IMR-90 (cell line): ENCODE results near the gene TERB1. TPM values are rescaled to one million over a fixed set of nuclear protein-coding genes. Genes with fewer than 3 reads are reported as not detected.

Experiments
- ATAC-seq: fragments of 200-7000 bp; cut with Tn5 transposase; 2 replicates; pipeline ENCODE4 v1.9.1; 2020; ENCODE audit warnings: low read depth, mild to moderate bottlenecking, moderate library complexity
- BruUV-seq: library from RNA; stranded (reverse); fragments of 400-500 nt; replicated peaks from 2 replicates; lab custom pipeline; 2021; lab: Mats Ljungman, UMichigan
- CTCF ChIA-PET: fragments of 300-600 bp; formaldehyde crosslinking; extraction: SDS; loops from one replicate; lab custom pipeline; 2021; ENCODE audit warnings: antibody characterized with exemption; lab: Yijun Ruan, JAX
- POLR2A ChIA-PET: fragments of 300-600 bp; sonication (Branson Sonifier 250); formaldehyde crosslinking; loops from one replicate; lab custom pipeline; 2022; ENCODE audit warnings: antibody characterized with exemption; ENCODE audit not compliant: unreplicated experiment; lab: Charles Lee
- DNase-seq: peaks from one replicate; pipeline ENCODE4 v3.0.0; 2013
- H2AFZ ChIP-seq: replicated peaks from 2 replicates; pipeline ENCODE3; 2013; ENCODE audit warnings: low read length, mild to moderate bottlenecking; ENCODE audit not compliant: poor library complexity
- H2AK5ac ChIP-seq: 2 replicates; pipeline ENCODE4 v1.6.1; 2013; ENCODE audit warnings: low read depth, low read length, inconsistent platforms
- H2AK9ac ChIP-seq: replicated peaks from 2 replicates; pipeline ENCODE3; 2013; ENCODE audit warnings: mild to moderate bottlenecking, low read depth, low read length, moderate library complexity; ENCODE audit not compliant: poor library complexity
- H2BK120ac ChIP-seq: 2 replicates; pipeline ENCODE4 v1.6.1; 2013; ENCODE audit warnings: low read depth, low read length, inconsistent platforms
- H2BK15ac ChIP-seq: 3 replicates; pipeline ENCODE4 v1.6.1; 2013; ENCODE audit warnings: low read depth, low read length, inconsistent platforms
- H2BK20ac ChIP-seq: 2 replicates; pipeline ENCODE4 v1.6.1; 2013; ENCODE audit warnings: low read depth, mild to moderate bottlenecking, inconsistent platforms, low read length, moderate library complexity
- H2BK5ac ChIP-seq: 2 replicates; pipeline ENCODE4 v1.6.1; 2013; ENCODE audit warnings: mild to moderate bottlenecking, low read depth, low read length, inconsistent platforms; ENCODE audit not compliant: poor library complexity, severe bottlenecking
- H3K14ac ChIP-seq: replicated peaks from 2 replicates; pipeline ENCODE4 v1.6.1; 2013; ENCODE audit warnings: low read depth, low read length, inconsistent platforms
- H3K18ac ChIP-seq: 2 replicates; pipeline ENCODE4 v1.6.1; 2013; ENCODE audit warnings: low read depth, low read length, control low read depth
- H3K23ac ChIP-seq: 2 replicates; pipeline ENCODE4 v1.6.1; 2013; ENCODE audit warnings: low read depth, low read length, inconsistent platforms
- H3K27ac ChIP-seq: 2 replicates; pipeline ENCODE4 v1.5.1; 2013; ENCODE audit warnings: mild to moderate bottlenecking, control low read depth, low read length; ENCODE audit not compliant: insufficient read depth
- H3K27me3 ChIP-seq: 2 replicates; pipeline ENCODE4 v1.6.1; 2013; ENCODE audit warnings: low read length; ENCODE audit not compliant: control insufficient read depth, insufficient read depth
- H3K36me3 ChIP-seq: 2 replicates; pipeline ENCODE4 v1.6.1; 2013; ENCODE audit warnings: low read length, mixed read lengths; ENCODE audit not compliant: control insufficient read depth, insufficient read depth
- H3K4ac ChIP-seq: 2 replicates; pipeline ENCODE4 v1.6.1; 2013; ENCODE audit warnings: low read depth, low read length, inconsistent platforms
- H3K4me1 ChIP-seq: 2 replicates; pipeline ENCODE4 v1.6.1; 2013; ENCODE audit warnings: low read length, mixed read lengths; ENCODE audit not compliant: control insufficient read depth, insufficient read depth
- H3K4me2 ChIP-seq: 2 replicates; pipeline ENCODE4 v1.6.1; 2013; ENCODE audit warnings: low read depth, mild to moderate bottlenecking, control low read depth, low read length, moderate library complexity
- H3K4me3 ChIP-seq: 2 replicates; pipeline ENCODE4 v1.5.1; 2013; ENCODE audit warnings: low read depth, mild to moderate bottlenecking, control low read depth, low read length, moderate library complexity; ENCODE audit not compliant: insufficient read depth
- H3K56ac ChIP-seq: 2 replicates; pipeline ENCODE4 v1.6.1; 2013; ENCODE audit warnings: low read length, inconsistent platforms; ENCODE audit not compliant: insufficient read depth; ENCODE audit errors: extremely low read depth
- H3K79me1 ChIP-seq, 2 experiments: 2 replicates each; pipeline ENCODE4 v1.6.1; 2013; ENCODE audit warnings: low read length in 2 of 2, inconsistent platforms in 1 of 2, low read depth in 1 of 2
- H3K9ac ChIP-seq: 2 replicates; pipeline ENCODE4 v1.6.1; 2013; ENCODE audit warnings: low read depth, low read length, control low read depth
- H3K9me1 ChIP-seq: 2 replicates; pipeline ENCODE4 v1.6.1; 2013; ENCODE audit warnings: low read length, inconsistent platforms; ENCODE audit not compliant: insufficient read depth
- H3K9me3 ChIP-seq: 2 replicates; pipeline ENCODE4 v1.6.1; 2013; ENCODE audit warnings: low read length; ENCODE audit not compliant: control insufficient read depth, insufficient read depth
- H4K20me1 ChIP-seq: 2 replicates; pipeline ENCODE4 v1.6.1; 2013; ENCODE audit warnings: low read length, inconsistent platforms; ENCODE audit not compliant: insufficient read depth
- H4K5ac ChIP-seq: 2 replicates; pipeline ENCODE4 v1.6.1; 2013; ENCODE audit warnings: mild to moderate bottlenecking, low read depth, low read length, control low read depth
- H4K8ac ChIP-seq, 2 experiments: 2 replicates each; pipeline ENCODE4 v1.6.1; 2013; ENCODE audit warnings: low read depth in 2 of 2, low read length in 2 of 2, control low read depth in 1 of 2, inconsistent platforms in 1 of 2
- H4K91ac ChIP-seq: 2 replicates; pipeline ENCODE4 v1.6.1; 2013; ENCODE audit warnings: low read depth, low read length, inconsistent platforms; ENCODE audit not compliant: insufficient read depth
- BHLHE40 ChIP-seq: fragments of 150-350 bp; IDR thresholded peaks from 2 replicates; pipeline ENCODE4 v1.6.1; 2016; ENCODE audit warnings: mild to moderate bottlenecking, low read depth, low read length
- CTCF ChIP-seq: conservative IDR thresholded peaks from 2 replicates; pipeline ENCODE4 v1.5.1; 2012; ENCODE audit warnings: mild to moderate bottlenecking, low read depth, low read length, improper control_type of control experiment
- MXI1 ChIP-seq: IDR thresholded peaks from 2 replicates; pipeline ENCODE4 v1.6.1; 2012; ENCODE audit warnings: low read depth, mild to moderate bottlenecking, low read length, moderate library complexity, borderline replicate concordance
- RAD21 ChIP-seq: IDR thresholded peaks from 2 replicates; pipeline ENCODE4 v1.6.1; 2012; ENCODE audit warnings: low read length, improper control_type of control experiment
- USF2 ChIP-seq: fragments of 150-350 bp; IDR thresholded peaks from 2 replicates; pipeline ENCODE4 v1.6.1; 2017; ENCODE audit warnings: mild to moderate bottlenecking, antibody characterized with exemption, low read length, low read depth
- WGBS, 2 experiments: methylation state at CpG; one replicate each; pipeline versions ENCODE4 v1.1.5 to v1.1.7; 2013; ENCODE audit warnings: missing lambda C conversion rate in 2 of 2; ENCODE audit not compliant: insufficient read length in 1 of 2; ENCODE audit errors: extremely low coverage in 2 of 2; 5-methylcytosine and 5-hydroxymethylcytosine counted together
- dilution Hi-C: fragments of 300-500 bp; cut with HindIII; formaldehyde crosslinking; loops from one replicate; pipeline ENCODE4 v1.14.3; 2018; ENCODE audit warnings: low sequenced_read_pairs; ENCODE audit not compliant: unreplicated experiment
- in situ Hi-C: fragments of 300-500 bp; cut with MboI; formaldehyde crosslinking; loops from 3 replicates; pipeline ENCODE4 v1.14.3; 2019; ENCODE audit warnings: low sequenced_read_pairs, inconsistent platforms, mixed read lengths
- intact Hi-C: fragments of 100-400 bp; cut with micrococcal nuclease; formaldehyde crosslinking; loops from 2 replicates; pipeline ENCODE4 v1.10.0; 2022
- polyA plus RNA-seq, 3 experiments: library from polyadenylated mRNA; depleted of rRNA; stranded (reverse); fragments of >200 nt; gene quantifications; 2 replicates each; pipeline ENCODE4 v1.2.3, GENCODE V29; 2012; ENCODE audit warnings: low replicate concordance in 1 of 3
- total RNA-seq: library from RNA; depleted of rRNA; stranded (reverse); fragments of >200 nt; gene quantifications from 2 replicates; pipeline ENCODE4 v1.2.3, GENCODE V29; 2012

The TERB1 gene
- total and polyA plus RNA-seq, 2 of the 4 experiments (the other 2 are of a cell fraction), result not detected

- Histone ChIP-seq H3K18ac (no peak overlapping the region), H3K79me1 (no peaks in the 10 kb centered on the region), H2BK20ac (no peak overlapping the region), H4K8ac (no peak overlapping the region), H2BK5ac (no peak overlapping the region), H3K23ac (no peak overlapping the region), H4K91ac (no peak overlapping the region), H3K9ac (no peak overlapping the region), H3K36me3 (no peaks in the 10 kb centered on the region), H3K27me3 (peaks cover 57% of the 10 kb centered on the region), H3K56ac (no peak overlapping the region), H3K4ac (no peak overlapping the region), H3K4me2 (no peak overlapping the region), H3K4me3 (no peak overlapping the region), H3K9me1 (0 out of 2 replicates have a peak, but pooled peaks cover 3% of the 10 kb centered on the region), H2BK15ac (no peak overlapping the region), H4K20me1 (no peaks in the 10 kb centered on the region), H3K27ac (no peak overlapping the region), H4K5ac (no peak overlapping the region), H3K9me3 (no peaks in the 10 kb centered on the region), H2AFZ (no peak overlapping the region), H2BK120ac (no peak overlapping the region), H2AK9ac (no peak overlapping the region), H2AK5ac (no peak overlapping the region), H3K4me1 (no peaks in the 10 kb centered on the region; the same call in 1 of the 2 replicates), H3K14ac (no peak overlapping the region; the same call in 1 of the 2 replicates)
- TF ChIP-seq CTCF (no peak), MXI1 (no peak), USF2 (no peak), RAD21 (no peak), BHLHE40 (no peak)
- WGBS, 2 experiments, result 73% methylated on average over 2 of the region's 4 CpGs; no CpG with 5 or more reads in 1 of the 2 experiments
- in situ Hi-C loops, result no loop called here
- BruUV-seq, result no TSS peak
- POLR2A ChIA-PET, result no interaction called here
- CTCF ChIA-PET, result interaction anchor here (0.6 to 3.0 kb wide), 4 partner anchors 11 to 485 kb away, joined by 3 to 13 read pairs (median 6); partner anchors contain the start of genes KCTD19, LRRC36 and NAE1
- ATAC-seq, result no peak
- no peak for DNase-seq
- dilution Hi-C loops, result no loop called here
- intact Hi-C loops, result no loop called here
These were observed 40.0 kb upstream of the TERB1 start for GRCh38 chr16:66841366-66841765.
